Cortex of kidney (tissue), 1 donor: ENCODE data around the gene E2F4.

Experiments
- DNase-seq: peaks from one replicate; lab custom pipeline; 2025; lab: John Stamatoyannopoulos, UW

Gene E2F4, protein sequence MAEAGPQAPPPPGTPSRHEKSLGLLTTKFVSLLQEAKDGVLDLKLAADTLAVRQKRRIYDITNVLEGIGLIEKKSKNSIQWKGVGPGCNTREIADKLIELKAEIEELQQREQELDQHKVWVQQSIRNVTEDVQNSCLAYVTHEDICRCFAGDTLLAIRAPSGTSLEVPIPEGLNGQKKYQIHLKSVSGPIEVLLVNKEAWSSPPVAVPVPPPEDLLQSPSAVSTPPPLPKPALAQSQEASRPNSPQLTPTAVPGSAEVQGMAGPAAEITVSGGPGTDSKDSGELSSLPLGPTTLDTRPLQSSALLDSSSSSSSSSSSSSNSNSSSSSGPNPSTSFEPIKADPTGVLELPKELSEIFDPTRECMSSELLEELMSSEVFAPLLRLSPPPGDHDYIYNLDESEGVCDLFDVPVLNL

DNA sequence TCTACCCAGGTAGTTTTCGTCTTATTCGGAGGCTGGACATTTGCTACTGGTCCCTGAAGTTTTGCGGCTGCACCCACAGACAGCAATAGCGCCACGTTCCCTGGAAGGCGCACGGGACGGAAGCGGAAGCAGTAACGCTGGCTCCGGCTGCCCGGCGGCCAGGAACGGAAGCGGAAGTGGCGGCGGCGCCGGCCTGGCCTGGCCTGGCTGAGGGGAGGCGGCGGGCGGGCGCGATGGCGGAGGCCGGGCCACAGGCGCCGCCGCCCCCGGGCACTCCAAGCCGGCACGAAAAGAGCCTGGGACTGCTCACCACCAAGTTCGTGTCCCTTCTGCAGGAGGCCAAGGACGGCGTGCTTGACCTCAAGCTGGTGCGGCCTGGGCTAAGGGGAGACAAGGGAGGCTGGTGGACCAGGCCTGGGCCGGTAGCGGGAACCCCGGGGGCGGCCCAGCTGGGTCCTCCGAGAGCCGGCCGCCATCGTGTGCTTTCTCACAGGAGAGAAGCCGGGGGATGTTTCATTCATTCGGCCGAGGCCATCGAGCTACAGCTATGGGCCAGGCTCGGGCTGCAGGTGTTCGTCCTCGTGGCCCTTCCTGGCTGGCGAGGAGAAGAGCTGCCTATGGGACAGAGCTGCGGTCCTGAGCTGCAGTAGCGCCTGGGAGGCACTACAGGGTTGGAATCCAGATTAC is at the start of gene E2F4:
E2F4 (plus strand) TSS at position 161 of the 687 bp plus-strand sequence; CDS start at position 234, 73 bp downstream.
- DNase-seq = no peak

DNA sequence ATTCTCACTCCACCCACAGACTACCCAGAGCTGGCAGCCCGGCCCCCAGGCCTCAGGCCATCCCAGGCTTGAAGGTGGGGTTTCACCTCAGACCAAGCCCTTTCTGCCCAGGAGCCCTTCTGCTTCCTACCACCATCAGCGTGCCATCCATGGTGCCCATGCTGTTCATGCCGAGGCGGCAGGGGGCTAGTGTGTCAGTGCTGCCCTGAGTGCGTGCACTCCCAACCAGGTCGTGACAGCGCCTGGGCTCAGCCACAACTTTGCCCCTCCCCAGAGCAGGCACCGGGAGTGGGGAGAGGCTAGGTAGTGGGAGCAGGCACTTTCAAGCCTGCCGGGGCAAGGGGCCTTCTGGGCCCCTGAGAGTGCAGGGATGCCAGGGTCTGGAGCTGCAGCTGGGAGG is 49.6 kb upstream of the E2F4 start:
- no peak for DNase-seq

DNA sequence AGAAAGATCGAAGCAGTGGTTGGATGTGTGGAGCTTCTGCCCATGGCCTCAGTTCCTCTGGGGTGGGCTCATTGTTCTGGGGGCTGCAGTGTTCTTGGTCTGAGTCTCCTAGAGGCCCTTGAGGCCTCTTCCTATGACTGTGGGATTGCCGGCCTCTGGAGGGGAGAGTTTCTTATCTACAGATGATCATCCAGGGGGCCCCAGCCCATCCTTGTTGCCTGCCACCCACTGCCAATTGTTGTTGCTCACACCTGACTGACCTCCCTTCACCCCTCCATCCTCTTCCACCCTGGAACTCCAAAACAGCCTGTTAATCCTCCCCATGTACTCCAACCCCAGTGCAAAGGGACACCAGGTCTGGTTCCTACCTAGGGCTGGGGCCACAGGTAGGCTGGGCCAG is 47.0 kb upstream of the E2F4 start:
- no peak for DNase-seq

DNA sequence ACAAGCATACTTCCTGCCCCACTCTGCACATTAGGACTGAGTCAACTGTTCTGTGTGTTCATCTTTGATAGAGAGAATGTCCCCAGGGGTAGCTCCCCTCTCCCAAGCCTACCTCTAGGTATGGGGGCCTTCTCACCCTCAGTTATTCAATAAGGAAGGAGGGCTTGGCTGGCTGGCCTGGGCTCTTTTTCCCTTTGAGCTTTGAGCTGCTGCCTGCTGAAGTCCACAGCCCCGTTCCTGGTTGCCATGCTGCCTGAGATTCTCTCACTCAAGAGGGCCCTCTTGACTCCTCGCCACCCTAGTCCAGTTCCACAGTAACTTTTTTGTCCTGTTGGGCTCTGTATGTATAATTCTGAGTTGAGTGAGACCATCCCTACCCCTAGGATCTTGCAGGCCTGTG is 46.2 kb upstream of the E2F4 start:
- no peak for DNase-seq

DNA sequence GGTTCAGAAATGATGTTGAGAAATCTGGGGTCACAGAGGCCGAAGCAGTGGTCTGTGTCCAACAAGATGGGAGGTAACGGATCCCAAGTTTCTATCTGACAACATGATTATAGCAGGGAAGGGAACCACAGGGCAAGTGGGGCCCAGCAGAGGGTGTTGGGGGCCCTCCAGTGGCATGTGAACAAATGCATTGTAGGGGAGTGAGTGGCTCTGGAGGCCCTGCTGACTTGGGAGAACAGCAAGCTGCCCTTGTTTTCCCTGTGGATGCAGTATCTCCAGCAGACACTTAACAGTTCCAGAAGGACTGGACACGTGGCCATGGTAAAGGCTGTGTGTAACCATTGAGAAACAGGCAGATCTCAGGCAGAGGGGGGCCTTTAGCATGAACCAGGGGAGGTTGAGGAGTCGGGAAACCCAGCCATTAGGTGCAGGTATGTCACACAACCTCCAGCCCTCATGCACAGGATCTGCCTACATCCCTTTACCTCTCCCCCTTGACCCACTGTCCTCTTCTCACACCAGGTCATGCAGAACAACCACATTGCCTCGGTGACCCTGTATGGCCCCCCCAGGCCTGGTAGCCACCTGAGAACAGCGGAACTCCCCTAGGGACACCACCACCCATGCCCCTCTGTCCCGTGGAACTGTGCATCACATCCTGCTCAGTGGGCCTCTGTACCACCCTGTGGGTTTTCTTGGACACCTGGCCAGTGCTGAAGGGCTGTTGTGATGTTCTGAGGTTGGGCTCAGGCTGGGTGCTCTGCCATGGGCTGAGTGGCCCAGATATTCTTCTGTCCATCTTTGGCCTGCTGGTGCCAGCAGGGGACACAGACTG is 45.2 kb upstream of the E2F4 start:
- DNase-seq = no peak

DNA sequence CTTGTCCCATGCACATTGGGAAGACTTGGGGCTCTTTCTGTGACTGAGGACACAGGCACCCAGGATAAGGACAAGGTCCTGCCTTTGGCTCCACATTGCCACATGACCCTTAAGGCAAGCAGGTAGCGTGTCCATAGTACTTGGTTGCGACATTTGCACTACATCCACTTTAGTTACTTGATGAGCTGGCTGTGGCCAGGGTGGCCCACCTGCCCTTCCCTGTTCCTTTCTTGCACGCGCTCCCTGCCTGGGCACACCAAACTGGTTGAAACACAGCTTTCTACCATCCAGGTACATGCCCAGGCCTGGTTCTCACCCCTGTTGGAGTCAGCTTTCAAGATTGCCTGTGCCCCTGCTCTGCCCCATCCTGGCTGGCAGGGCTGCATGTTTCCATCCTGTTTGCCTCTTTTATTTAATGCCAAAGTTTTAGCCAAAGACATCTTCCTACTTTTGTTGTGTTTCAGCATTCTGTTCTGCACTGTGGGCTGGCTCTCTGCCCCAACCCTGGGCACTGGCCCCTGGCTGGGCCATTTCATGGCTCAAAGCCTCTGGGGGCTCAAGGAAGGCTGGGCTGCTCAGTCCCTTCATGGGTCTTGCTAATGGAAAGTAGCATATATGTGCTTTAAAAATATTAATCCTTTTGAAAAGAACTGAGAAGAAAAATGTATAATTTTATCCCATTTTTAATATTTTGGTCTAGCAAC is 44.4 kb upstream of the E2F4 start:
- no peak for DNase-seq

DNA sequence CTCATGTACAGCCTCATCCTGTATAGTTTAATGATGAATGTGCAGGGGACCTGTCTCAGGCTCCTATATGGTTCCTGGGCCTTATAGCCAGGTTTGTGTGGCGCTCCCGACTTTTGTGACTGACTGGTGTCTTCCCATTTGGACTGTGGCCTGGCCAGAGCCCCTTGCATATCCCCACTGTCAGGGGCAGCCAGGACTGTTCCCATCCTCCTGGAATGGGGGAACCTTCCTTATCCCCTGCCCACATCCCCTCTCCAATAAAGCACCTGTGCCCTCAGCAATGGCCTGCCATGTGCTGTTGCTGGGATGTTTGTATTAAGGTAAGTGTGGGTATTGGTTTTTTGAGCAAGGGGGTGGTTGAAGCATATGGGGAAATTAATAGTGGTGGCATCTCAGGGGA is 43.7 kb upstream of the E2F4 start:
- DNase-seq = no peak

DNA sequence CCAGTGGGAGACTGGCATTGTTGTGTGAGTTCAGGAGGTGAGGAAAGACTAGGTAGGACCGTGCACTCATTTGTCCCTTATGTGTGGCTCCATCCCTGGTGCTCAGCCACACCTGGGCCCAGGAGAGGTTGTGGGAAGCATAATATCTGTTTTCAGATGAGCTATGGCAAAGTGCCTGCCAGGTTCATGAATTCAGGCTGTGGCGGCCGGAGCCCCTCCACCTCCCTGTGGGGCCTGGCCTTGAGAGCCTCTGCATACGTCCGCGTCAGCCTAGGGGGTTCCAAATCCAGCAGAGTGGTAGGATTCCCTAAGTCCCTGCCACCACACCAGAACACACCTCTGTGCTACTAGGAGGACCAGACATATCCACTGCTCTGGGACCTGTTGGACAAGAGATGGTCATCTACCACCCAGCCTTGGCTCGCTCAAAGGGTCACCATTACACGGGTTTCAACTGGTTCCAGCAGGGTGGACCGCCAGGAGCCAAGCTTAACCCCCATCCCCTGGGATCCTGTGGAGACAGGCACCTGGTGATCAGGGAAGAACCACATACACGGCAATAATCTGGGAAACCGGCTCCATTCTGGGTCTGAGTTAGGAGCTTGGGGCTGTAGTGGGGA is 43.2 kb upstream of the E2F4 start:
- no peak for DNase-seq

DNA sequence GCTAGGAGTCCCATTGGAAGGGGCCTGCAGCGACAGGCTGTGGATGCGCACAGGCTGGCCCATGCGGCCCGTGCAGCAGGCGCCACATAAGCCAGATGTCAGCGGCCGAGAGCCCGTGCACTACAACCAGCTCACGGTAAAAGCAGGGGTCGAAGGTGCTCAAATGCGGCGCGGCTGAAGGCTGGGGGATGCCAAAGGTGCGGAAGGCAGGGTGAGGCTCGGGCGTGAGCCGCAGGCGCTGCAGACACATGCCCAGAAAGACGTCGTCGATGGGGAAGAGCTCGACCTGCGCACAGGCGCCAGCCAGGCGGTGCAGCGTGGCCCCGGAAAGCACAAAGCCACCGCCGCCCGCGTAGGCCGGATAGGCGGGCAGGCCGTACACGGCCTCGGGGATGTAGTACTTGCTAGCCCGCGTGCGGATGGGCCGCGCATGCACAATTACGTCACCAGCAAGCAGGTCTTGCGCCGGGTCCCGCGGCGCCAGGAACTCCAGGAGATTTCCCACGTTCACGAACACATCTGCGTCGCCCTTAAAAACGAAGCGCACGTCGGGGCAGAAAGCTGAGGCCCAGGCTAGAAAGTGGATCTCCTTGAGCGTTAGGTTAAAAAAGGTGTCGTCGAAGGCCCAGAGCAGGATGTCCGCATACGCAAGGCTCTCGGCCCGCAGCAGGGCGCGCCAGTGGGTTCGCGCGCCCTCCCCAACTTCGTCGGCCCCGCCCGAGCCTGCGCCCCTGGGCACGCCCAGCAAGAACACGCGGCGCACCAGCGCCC is 42.5 kb upstream of the E2F4 start:
- DNase-seq = no peak

DNA sequence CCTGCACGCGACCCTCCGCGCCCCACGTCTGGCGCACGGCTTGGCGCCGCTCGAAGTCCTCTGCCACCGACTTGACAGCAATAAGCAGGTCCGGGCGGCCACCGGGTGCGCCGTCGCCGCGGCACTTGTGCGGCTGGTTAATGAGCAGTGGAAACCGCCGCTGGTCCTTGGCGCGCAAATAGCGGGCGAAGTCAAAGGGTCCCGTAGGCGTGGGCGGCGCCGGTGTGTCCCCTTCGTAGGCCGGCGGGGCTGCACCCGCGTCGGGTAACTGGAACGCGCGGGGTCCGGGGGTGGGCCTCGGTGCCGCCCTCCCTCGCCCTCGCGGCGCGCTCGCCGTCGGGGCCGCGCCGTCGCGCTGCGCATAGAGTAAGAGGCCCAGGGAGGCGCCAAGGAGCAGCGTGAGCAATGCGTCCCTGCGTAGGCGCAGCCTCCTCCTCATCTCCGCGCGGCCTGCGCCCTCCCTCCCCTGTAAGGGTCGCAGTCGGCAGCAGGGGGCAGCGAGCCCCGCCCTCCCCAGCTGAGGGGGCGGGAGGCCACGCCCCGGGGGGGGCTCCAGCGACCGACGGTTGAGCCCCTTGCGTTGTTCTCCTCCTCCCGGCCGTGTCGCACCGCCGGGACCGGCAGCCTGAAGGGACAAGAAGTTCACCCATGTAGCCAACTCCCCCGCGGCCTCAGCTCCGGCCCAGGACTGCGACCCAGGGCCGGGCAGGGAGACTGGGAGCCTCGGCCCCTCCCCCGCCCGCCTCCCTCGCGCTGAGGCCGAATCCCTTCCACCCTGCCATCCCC is 41.7 kb upstream of the E2F4 start:
- no peak for DNase-seq

DNA sequence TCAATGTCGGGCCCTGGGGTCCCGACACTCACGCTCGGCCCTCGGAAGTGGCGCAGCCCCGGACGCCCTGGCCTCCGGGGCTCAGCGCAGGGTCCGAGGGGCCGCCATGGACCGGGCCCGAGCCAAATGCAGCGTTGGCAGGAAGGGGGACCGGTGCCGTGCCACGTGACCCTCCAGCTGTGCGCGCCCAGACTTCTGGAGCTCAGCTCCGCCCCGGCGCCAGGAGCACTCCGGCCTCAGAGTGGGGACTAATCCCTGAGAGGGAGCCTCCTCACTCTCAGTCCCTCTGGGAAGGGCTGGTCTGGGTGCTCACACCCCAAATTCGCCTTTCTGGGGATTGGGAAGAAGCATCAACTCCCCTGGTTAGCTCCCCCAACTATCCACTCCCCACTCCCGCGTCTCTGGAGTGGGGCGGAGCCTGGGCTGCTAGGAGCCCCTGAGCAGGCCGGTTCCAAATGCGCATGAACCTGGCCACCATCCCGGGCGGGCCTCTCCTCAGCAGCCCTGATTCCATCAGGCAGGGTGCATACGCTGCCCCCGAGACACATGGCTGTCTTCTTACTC is 41.0 kb upstream of the E2F4 start, which contains the start of gene B3GNT9:
B3GNT9 (minus strand) TSS at position 166 of the 564 bp plus-strand sequence. CDS start 513 bp downstream, outside the sequence.
- DNase-seq = no peak

DNA sequence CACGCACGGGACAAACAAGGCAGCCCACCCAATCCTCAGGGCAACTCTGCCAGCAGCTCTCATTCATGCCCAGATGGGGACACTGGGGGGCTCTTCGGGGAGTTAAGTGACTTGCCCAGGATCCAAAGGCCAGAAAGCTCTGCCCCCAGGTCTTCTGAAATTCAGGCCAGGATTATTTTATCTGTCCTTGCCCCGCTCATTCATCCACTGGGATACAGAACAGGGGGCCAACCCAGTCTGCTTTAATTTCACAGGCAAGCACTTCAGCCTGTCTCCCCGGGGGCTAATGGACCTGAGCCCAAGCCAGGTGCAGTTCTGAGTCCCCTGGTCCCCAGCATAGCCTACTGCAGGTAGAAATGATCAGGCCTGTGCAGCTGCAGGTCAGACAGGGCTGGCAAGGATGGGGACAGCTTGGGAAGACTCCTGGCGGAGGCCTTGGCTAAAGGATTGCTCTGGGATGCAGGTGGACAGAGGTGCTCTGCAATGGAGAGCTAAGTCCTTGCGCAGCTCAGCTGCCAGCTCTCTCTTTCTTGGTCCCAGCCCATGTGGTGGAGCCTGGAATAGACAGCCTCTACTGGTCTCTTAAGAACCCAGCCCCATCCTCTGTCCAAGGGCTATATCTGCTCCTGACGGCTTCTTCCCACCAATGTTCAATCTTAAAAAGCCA is 40.4 kb upstream of the E2F4 start:
- no peak for DNase-seq

DNA sequence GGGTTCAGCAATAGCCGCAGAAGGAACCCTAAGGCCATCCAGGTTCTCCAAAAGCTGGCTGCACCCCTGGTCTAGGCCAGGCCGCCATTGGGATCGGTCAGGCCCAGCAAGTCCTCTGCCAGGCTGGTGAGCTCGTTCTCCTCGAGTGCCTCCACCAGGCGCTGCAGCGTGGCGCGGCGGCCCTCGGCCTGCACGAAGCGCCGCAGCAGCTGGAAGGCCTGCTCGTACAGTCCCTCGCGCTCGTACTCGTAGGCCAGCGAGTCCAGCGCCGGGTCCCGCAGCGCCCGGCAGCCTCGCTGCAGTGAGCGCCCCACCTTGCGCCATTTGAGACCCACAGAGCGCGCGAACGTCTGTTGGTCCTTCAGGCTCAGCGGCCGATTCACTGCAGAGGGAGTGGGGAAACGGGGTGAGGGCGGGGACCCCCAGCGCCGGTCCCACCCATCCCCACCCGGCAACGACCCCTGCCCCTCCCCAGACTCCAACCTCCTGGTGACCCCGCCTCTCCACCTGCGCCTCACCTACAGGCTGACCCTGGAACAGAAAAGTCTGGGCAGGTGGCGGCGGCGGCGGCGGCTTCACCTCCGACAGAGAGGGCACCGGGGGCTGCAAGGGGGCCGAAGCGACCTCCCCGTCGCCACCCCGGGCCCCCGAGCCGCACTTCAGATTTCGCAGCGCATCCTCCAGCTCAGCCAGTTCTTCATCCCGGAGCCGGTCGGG is 37.2 kb upstream of the E2F4 start:
- DNase-seq = no peak

DNA sequence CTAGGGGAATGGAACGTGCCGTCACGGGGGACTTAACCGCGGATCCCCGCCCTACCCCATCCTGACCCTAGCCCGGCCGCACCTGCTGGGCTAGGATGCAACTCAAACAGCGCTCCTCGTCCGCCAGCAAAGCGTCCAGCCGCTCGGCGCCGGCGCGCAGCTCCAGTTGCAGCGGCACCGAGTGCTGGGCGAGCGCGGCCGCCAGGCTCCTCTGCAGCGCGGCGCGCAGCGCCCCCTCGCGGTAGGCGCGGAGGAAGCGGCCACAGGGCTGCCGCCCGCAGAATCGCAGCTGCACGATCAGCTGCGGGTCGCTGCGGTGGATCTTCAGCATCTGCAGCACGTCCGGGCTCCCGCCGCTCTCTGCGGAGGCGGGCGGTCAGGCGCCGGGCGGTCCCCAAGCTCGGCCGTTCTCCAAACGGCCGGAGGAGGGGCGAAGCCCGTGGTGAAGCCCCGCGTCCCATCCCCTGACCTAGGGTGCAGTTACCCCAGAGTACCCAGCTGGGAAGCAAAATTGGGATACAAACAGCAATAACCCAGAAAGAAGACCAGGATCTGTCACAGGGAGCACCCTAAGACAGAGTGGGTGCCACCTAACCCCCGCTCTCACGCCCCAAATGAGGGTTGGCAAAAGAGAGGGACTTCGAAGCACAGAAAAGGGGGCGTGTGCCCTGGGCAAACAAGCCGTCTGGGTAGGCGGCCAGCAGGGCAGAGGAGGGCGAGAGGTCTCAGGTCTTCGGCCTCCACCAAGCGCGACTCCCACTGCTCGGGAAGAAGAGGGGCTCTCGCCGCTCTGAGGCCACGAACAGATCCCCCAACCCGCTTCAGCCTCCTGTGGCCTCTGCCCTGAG is 36.4 kb upstream of the E2F4 start:
- no peak for DNase-seq

DNA sequence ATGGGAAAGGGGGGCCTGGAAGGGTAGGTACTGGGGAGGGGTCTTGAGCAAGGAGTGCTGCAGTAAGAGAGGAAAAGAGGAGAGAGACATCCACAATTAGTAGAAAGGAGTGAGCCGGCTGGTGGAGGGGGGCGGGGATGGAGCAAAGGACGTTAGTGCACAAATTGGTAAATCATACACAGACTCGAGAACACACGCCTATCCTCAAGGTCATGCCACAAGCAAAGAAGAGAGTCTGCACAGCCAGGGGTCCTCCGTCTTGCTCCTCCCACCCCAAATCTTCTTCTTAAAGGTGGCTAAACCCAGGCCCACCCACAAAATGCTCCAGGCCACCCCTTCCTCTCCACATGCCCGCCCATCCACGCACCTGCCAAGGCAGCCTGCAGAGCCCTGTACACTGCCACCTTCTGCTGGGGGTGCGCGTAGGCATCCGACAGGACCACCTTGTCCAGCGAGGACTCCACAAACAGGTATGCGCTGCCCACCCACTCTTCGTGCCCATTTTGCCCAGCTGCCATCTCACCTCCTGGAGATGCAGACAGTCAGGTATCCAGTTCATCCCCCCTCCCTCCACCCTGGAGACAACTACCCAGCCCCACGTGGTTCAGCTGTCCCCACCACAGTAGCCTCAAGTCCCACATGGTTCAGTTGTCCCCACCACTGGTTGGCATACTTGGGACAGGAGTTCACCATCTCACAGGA is 35.7 kb upstream of the E2F4 start:
- DNase-seq = no peak

DNA sequence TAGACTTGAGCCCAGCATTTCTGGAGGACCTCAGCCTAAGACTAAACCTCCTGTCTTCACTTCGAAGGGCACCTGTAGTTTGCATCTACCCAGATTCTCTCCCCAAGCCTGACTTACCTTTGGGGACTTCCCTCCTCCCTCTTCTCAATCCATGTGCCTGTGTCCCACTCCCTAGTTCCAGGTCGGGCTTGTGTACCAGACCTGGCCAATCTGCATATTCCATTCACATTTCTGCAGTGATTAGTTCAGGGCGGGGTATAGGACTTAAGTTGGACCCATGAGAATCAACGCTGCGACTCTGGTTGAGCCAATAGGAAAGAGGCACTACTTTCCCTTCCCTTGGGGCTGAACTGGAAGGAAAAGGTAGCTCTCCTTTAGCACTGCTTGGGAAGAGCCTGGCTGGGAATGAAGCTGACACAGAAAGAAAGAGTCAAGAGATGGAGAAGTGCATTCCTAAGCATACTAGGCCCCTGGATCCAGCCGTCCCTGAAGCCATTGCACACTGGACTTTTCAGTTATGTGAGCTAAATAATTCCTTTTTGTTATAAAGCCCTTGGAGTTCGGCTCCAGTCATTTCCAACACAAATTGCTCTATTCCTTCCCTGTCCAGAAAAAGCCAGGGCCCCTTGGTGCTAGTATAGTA is 34.7 kb upstream of the E2F4 start:
- no peak for DNase-seq
